ENCODE results near the gene ING3. TPM values are rescaled to one million over a fixed set of nuclear protein-coding genes. Genes with fewer than 3 reads are reported as not detected.

The ING3 gene
- total RNA-seq, 1 donor from 2014 or later: 20.2 TPM

DNA sequence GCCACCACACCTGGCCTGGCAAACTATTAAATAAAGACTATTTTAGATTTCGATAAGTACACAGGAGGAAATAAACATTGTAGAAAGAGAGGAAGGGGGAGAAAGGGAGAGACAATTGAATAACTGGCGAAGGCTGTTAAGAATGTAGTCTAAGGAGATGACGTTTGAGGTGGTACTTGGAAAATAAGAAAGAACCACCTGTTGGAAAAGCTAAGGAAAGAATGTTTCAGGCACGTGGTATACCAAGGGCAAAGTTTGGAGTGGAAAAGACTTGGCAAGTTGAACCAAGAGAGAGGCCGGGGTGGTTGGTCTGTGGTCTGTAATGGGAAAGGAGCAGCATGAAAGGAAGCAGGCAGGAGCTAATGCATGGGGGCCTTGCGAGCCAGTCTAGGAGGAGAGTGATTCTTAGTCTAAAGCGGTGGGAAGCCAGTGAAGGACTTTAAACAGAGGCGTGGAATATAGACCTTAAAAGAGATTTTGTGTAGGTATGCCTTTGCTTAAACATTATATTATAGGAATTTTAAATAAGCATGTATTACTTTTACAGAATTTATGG is 9.4 kb downstream of the ING3 start:
- Mint-ChIP-seq H3K4me3 (ENCODE audit: unreplicated experiment) (no peak overlapping the region), H3K36me3 (ENCODE audit: unreplicated experiment) (peaks cover 24% of the 10 kb centered on the region)

DNA sequence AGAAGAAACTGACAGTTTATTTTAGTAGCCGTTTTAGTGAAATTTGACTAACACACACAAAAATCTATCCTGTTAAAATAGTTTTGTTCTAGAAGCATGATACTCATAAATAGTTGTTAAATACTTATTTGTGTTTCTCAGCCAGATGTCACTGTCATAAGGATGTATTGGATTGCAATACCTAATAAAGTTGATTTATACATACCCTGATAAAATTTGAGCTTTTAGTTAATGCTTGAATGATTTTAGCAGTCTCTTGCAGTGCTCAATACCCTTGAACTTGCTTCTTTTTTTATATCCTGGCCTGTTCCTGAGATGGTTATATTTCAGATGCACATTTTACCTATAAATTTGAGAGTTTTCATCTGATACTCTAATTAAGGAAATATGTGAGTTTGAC is 10.1 kb downstream of the ING3 start:
- H3K36me3 Mint-ChIP-seq (ENCODE audit: unreplicated experiment): peaks cover 26% of the 10 kb centered on the region
- TF ChIP-seq, protein P1, sequence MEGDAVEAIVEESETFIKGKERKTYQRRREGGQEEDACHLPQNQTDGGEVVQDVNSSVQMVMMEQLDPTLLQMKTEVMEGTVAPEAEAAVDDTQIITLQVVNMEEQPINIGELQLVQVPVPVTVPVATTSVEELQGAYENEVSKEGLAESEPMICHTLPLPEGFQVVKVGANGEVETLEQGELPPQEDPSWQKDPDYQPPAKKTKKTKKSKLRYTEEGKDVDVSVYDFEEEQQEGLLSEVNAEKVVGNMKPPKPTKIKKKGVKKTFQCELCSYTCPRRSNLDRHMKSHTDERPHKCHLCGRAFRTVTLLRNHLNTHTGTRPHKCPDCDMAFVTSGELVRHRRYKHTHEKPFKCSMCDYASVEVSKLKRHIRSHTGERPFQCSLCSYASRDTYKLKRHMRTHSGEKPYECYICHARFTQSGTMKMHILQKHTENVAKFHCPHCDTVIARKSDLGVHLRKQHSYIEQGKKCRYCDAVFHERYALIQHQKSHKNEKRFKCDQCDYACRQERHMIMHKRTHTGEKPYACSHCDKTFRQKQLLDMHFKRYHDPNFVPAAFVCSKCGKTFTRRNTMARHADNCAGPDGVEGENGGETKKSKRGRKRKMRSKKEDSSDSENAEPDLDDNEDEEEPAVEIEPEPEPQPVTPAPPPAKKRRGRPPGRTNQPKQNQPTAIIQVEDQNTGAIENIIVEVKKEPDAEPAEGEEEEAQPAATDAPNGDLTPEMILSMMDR (IDR thresholded peaks at IDR 0.05): no peak

More for the DNA sequence above, 9.4 kb downstream of the ING3 start:
- no peak for DNase-seq (ENCODE audit: extremely low spot score, unreplicated experiment)
- H3K4me1 Mint-ChIP-seq (ENCODE audit: unreplicated experiment): no peaks in the 10 kb centered on the region
- H3K9me3 Mint-ChIP-seq (ENCODE audit: unreplicated experiment): no peaks in the 10 kb centered on the region
- no peak overlapping the region for H3K27ac Mint-ChIP-seq (ENCODE audit: unreplicated experiment)
- TF ChIP-seq, protein P1 (IDR thresholded peaks at IDR 0.05): no peak
- H3K27me3 Mint-ChIP-seq (ENCODE audit: unreplicated experiment): no peaks in the 10 kb centered on the region

DNA sequence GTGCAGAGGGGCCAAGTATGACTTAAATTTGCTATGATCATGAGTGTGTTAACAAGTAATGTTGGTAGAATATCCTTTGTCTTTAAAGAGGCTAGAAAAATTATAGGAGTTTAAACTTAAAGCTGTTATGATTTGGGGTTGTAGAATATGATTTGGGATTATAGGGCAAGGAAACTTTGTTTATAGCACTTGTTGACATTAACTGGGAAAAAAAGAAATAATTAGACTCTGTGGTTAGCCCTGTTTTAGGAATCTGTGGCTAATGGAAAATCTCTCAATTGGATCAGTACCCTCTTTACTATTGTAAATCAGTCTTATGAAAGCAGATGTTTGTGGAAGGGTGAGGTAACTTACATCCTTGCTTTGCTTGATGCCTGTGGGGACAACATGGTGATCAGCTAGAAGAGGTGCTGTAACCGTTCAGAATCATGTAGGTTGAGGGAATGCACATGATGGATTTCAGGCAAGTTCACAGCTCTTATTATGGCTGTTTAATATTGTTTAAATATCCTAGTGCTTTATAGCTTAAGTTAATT is 11.1 kb downstream of the ING3 start:
- TF ChIP-seq, protein P1 (IDR thresholded peaks at IDR 0.05): no peak
- H3K36me3 Mint-ChIP-seq (ENCODE audit: unreplicated experiment): peaks cover 29% of the 10 kb centered on the region
- no peaks in the 10 kb centered on the region for H3K4me1 Mint-ChIP-seq (ENCODE audit: unreplicated experiment)
- H3K4me3 Mint-ChIP-seq (ENCODE audit: unreplicated experiment): no peak overlapping the region
- no peak for DNase-seq (ENCODE audit: extremely low spot score, unreplicated experiment)
- no peaks in the 10 kb centered on the region for H3K27me3 Mint-ChIP-seq (ENCODE audit: unreplicated experiment)
- no peaks in the 10 kb centered on the region for H3K9me3 Mint-ChIP-seq (ENCODE audit: unreplicated experiment)
- H3K27ac Mint-ChIP-seq (ENCODE audit: unreplicated experiment): no peak overlapping the region

More for the DNA sequence above, 10.1 kb downstream of the ING3 start:
- Mint-ChIP-seq H3K4me1 (ENCODE audit: unreplicated experiment) (no peaks in the 10 kb centered on the region), H3K27me3 (ENCODE audit: unreplicated experiment) (no peaks in the 10 kb centered on the region), H3K9me3 (ENCODE audit: unreplicated experiment) (no peaks in the 10 kb centered on the region), H3K27ac (ENCODE audit: unreplicated experiment) (no peak overlapping the region), H3K4me3 (ENCODE audit: unreplicated experiment) (no peak overlapping the region)
- DNase-seq (ENCODE audit: extremely low spot score, unreplicated experiment): no peak

DNA sequence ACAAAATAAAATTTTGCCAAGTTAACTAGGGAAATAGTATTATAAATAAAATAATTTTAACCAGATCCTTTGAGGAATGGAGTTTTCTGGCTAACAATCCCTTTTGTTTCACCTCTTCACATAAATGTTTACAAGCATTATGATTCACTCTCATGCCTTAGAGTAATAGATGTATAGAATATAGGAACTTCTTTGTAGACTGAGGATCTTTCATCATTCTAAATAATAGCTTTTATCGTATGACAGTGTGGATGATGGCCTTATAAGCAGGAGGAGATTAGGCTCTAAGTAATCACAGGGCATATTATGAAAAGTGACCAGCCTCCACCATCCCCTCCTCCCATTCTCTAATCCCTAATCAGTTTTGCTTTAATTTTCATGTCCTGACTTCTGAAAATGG is 13.5 kb downstream of the ING3 start:
- Mint-ChIP-seq H3K4me1 (ENCODE audit: unreplicated experiment) (no peaks in the 10 kb centered on the region), H3K9me3 (ENCODE audit: unreplicated experiment) (no peaks in the 10 kb centered on the region), H3K27ac (ENCODE audit: unreplicated experiment) (no peak overlapping the region), H3K27me3 (ENCODE audit: unreplicated experiment) (no peaks in the 10 kb centered on the region), H3K4me3 (ENCODE audit: unreplicated experiment) (no peak overlapping the region), H3K36me3 (ENCODE audit: unreplicated experiment) (peaks cover 40% of the 10 kb centered on the region)
- DNase-seq (ENCODE audit: extremely low spot score, unreplicated experiment): no peak
- TF ChIP-seq, protein P1 (IDR thresholded peaks at IDR 0.05): no peak

DNA sequence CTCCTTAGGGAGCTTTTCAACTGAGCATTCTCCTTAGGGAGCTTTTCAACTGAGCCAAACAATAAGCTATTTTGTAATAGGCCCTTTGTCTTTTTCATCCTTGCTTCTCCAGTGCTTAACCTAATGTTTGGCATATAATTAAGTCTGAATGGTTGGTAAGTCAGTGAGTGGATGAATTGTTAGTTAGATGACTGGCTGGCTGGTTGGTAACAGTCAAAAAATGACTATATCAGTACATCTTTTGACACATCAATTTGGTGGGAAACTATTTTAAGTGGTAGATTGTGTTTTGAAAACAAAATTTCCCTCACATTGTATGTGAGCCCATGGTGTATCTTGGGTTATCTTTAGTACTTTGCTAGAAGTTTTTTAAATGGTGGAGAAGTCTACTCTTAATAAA is 16.4 kb downstream of the ING3 start:
- DNase-seq (ENCODE audit: extremely low spot score, unreplicated experiment): no peak
- no peaks in the 10 kb centered on the region for H3K9me3 Mint-ChIP-seq (ENCODE audit: unreplicated experiment)
- TF ChIP-seq, protein P1 (IDR thresholded peaks at IDR 0.05): no peak
- H3K4me3 Mint-ChIP-seq (ENCODE audit: unreplicated experiment): no peak overlapping the region
- no peaks in the 10 kb centered on the region for H3K27me3 Mint-ChIP-seq (ENCODE audit: unreplicated experiment)
- peaks cover 51% of the 10 kb centered on the region for H3K36me3 Mint-ChIP-seq (ENCODE audit: unreplicated experiment)
- H3K4me1 Mint-ChIP-seq (ENCODE audit: unreplicated experiment): no peaks in the 10 kb centered on the region
- no peak overlapping the region for H3K27ac Mint-ChIP-seq (ENCODE audit: unreplicated experiment)
